CD4-positive, alpha-beta T cell treated with Interleukin-17A for 1 hour (primary cell): ENCODE data around the gene PXK.

ENCODE experiments used
- DNase-seq: peaks from one replicate; pipeline ENCODE4 v3.0.0-alpha.2; 2020

Gene PXK

GRCh38 chr3:58470363-58471024 is 137.8 kb downstream of the PXK start:
- no peak for DNase-seq

GRCh38 chr3:58471025-58471887 is 138.6 kb downstream of the PXK start:
- DNase-seq: peak; percentile 46

- DNase-seq: no peak
Measured at GRCh38 chr3:58473275-58473674, 140.6 kb downstream of the PXK start.

- no peak for DNase-seq
Measured at GRCh38 chr3:58474348-58474911, 141.7 kb downstream of the PXK start.

- DNase-seq: no peak
Measured at GRCh38 chr3:58474967-58475578, 142.4 kb downstream of the PXK start.
